GM12874 (cell line): ENCODE results near the gene ZMYND15.

ENCODE experiments used
- CTCF ChIP-seq: IDR thresholded peaks from 2 replicates; pipeline ENCODE4 v1.5.1; 2011; ENCODE audit warnings: low read depth, mild to moderate bottlenecking, control low read depth, low read length, moderate library complexity; ENCODE audit not compliant: insufficient read depth

The ZMYND15 gene

GRCh38 chr17:4703330-4703691 lies 36.3 kb upstream of the ZMYND15 start:
- TF ChIP-seq CTCF: no peak

- TF ChIP-seq CTCF: no peak
Observed at GRCh38 chr17:4704991-4705390, 34.6 kb upstream of the ZMYND15 start.

- TF ChIP-seq CTCF: no peak
Observed at GRCh38 chr17:4706121-4706520, 33.5 kb upstream of the ZMYND15 start.

GRCh38 chr17:4708436-4708835 lies 31.2 kb upstream of the ZMYND15 start:
- TF ChIP-seq CTCF: no peak

- peak; percentile 69 for TF ChIP-seq CTCF
Observed at GRCh38 chr17:4709794-4710692, 29.6 kb upstream of the ZMYND15 start, which contains the start of gene ARRB2. TSS of gene ARRB2 (plus strand) at chr17:4710632. CDS start at chr17:4710722, 90 bp downstream.

GRCh38 chr17:4710693-4711634 lies 28.7 kb upstream of the ZMYND15 start:
- no peak for TF ChIP-seq CTCF

- TF ChIP-seq CTCF: no peak
Observed at GRCh38 chr17:4711661-4712181, 27.9 kb upstream of the ZMYND15 start.
